GM12873 (cell line): ENCODE results near the gene CSE1L.

Experiments
- TF ChIP-seq, protein P1 (sequence below): IDR thresholded peaks from 2 replicates; pipeline ENCODE4 v1.5.1; 2012; ENCODE audit warnings: low read depth, mild to moderate bottlenecking, moderate library complexity, low read length, control low read depth; ENCODE audit not compliant: insufficient read depth; ENCODE audit errors: missing control alignments

The CSE1L gene

GRCh38 chr20:49103019-49103418 lies 56.9 kb downstream of the CSE1L start:
- TF ChIP-seq, protein P1, sequence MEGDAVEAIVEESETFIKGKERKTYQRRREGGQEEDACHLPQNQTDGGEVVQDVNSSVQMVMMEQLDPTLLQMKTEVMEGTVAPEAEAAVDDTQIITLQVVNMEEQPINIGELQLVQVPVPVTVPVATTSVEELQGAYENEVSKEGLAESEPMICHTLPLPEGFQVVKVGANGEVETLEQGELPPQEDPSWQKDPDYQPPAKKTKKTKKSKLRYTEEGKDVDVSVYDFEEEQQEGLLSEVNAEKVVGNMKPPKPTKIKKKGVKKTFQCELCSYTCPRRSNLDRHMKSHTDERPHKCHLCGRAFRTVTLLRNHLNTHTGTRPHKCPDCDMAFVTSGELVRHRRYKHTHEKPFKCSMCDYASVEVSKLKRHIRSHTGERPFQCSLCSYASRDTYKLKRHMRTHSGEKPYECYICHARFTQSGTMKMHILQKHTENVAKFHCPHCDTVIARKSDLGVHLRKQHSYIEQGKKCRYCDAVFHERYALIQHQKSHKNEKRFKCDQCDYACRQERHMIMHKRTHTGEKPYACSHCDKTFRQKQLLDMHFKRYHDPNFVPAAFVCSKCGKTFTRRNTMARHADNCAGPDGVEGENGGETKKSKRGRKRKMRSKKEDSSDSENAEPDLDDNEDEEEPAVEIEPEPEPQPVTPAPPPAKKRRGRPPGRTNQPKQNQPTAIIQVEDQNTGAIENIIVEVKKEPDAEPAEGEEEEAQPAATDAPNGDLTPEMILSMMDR, result no peak

DNA sequence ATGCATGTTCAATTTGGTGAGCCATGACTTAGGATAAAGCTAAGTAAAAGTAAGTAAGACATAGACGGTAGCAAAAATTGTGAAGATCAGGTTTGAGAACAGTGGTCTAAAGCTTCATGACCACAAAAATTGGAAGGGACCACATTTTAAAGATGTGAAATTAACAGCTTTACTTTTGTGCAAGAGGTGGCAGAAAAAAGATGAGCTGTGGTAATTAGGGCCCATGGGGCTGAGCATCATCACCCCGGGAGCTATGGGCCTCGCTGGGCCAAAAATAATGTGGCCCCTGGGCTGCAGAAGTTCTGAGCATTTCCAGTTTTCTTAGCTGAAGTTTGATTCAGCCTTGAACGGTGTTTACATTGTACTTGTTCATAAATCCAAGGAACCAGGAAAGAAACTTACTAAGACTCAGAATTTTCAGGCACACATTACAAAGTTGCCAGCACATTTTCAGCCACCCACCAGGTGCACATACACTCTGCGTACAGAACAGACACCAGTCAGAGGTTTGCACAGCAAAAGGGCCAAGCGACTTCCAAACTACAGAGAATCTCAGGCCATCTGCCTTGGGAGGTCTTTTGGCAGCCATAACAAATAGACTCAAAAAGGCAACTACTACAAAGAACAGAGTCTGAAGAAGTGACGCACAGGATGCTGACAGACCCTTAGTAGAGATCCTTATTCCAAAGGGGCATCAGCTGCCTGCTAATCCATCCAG lies 57.7 kb downstream of the CSE1L start:
- TF ChIP-seq, protein P1, result no peak

- TF ChIP-seq, protein P1, result no peak
Measured at GRCh38 chr20:49104365-49104648, 58.2 kb downstream of the CSE1L start.

- TF ChIP-seq, protein P1, result no peak
Measured at GRCh38 chr20:49106328-49106727, 60.2 kb downstream of the CSE1L start.

GRCh38 chr20:49110767-49111694 lies 64.9 kb downstream of the CSE1L start:
- TF ChIP-seq, protein P1, result no peak

DNA sequence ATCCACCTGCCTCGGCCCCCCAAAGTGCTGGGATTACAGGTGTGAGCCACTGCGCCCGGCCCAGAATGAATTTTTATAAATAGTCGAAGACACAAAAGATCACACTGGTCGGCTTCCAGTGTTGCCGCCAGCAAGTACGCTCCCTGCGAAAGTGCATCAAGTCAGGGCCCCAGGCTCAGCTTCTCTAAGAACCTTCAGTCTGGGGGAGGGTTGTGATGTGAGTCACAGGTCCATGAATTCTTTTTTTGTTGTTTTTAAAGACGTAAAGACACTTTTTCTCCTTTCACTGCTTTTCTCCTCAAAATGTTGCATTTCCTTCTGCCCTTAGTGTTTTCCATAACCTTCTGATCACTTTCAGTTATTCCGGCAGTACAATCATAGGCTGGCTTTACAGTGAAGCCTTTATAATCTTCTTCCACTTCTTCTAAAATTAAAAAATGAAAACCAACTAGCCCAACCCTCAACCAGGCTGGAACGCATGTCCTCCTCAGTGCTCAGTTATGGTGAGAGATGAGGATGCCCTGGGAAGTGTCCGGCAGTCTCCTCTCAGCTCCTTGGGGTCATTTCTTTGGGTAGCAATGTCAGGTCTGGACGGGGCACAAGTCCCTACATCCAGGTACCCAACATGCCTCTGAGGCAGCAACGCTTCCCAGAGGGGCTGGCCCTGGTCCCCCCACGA lies 66.6 kb downstream of the CSE1L start:
- TF ChIP-seq, protein P1, result no peak

DNA sequence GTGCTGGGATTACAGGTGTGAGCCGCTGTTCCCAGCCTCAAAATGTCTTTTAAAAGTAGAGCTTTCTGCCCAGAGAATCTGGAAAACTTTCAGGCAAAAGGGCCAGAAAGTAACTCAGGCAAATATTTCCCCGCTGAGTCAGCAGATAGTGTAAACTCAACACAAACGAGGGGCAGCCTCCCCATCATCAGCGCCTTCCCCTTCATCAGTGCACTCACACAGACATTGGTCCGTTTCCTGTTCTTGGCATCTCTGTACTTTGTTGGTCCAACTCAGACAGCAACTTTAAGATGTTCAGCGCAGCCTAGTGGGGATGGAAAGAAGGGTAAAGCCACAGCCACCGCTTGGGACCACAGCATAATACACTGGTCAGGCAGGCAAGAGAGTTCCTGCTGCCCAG lies 69.5 kb downstream of the CSE1L start:
- TF ChIP-seq, protein P1, result no peak
